Osteoblast (primary cell): ENCODE data around the gene CDR2. TPM values are rescaled to one million over a fixed set of nuclear protein-coding genes. Genes with fewer than 3 reads are reported as not detected.

ENCODE experiments used
- DNase-seq: peaks from one replicate; pipeline ENCODE4 v3.0.0; 2011; ENCODE audit warnings: low spot score, mixed read lengths; ENCODE audit not compliant: insufficient read length; ENCODE audit errors: missing footprints
- H2AFZ ChIP-seq: 2 replicates; pipeline ENCODE4 v1.6.0; 2011; ENCODE audit warnings: mild to moderate bottlenecking, low read length
- H3K27ac ChIP-seq: 2 replicates; pipeline ENCODE4 v1.5.1; 2011; ENCODE audit warnings: mild to moderate bottlenecking, low read depth, low read length, moderate library complexity
- H3K27me3 ChIP-seq: 2 replicates; pipeline ENCODE4 v1.6.0; 2012; ENCODE audit warnings: mild to moderate bottlenecking, control low read depth, inconsistent platforms, low read length, moderate library complexity; ENCODE audit not compliant: insufficient read depth
- H3K36me3 ChIP-seq: 2 replicates; pipeline ENCODE4 v1.5.1; 2011; ENCODE audit warnings: mild to moderate bottlenecking, low read length, control low read depth, moderate library complexity; ENCODE audit not compliant: insufficient read depth
- H3K4me1 ChIP-seq: 2 replicates; pipeline ENCODE4 v1.5.1; 2011; ENCODE audit warnings: mild to moderate bottlenecking, low read length, control low read depth, moderate library complexity; ENCODE audit not compliant: insufficient read depth
- H3K4me2 ChIP-seq: 2 replicates; pipeline ENCODE4 v1.6.0; 2011; ENCODE audit warnings: mild to moderate bottlenecking, low read length; ENCODE audit not compliant: insufficient read depth
- H3K4me3 ChIP-seq: fragments of 200-600 bp; sonication (generic); 3 replicates; pipeline ENCODE4 v1.5.1; 2012; ENCODE audit warnings: mild to moderate bottlenecking, low read length, inconsistent platforms; ENCODE audit not compliant: insufficient read depth
- H3K79me2 ChIP-seq: 2 replicates; pipeline ENCODE4 v1.6.0; 2012; ENCODE audit warnings: mild to moderate bottlenecking, low read length, control low read depth, inconsistent platforms; ENCODE audit not compliant: insufficient read depth
- H3K9me3 ChIP-seq: 2 replicates; pipeline ENCODE4 v1.5.1; 2011; ENCODE audit warnings: low read depth, low read length, control low read depth
- H4K20me1 ChIP-seq: 2 replicates; pipeline ENCODE4 v1.6.0; 2012; ENCODE audit warnings: mild to moderate bottlenecking, low read length, control low read depth; ENCODE audit not compliant: insufficient read depth
- CTCF ChIP-seq: IDR thresholded peaks from 2 replicates; pipeline ENCODE4 v1.5.1; 2011; ENCODE audit warnings: mild to moderate bottlenecking, low read depth, low read length, moderate library complexity; ENCODE audit errors: extremely low read depth
- total RNA-seq: library from RNA; depleted of rRNA; stranded (reverse); fragments of >200 nt; gene quantifications from 2 replicates; pipeline ENCODE4 v1.2.3, GENCODE V29; 2012

Gene CDR2
- total RNA-seq, 1 donor: 52.5 TPM

GRCh38 chr16:22326771-22327445 lies 47.5 kb downstream of the CDR2 start:
- no peaks in the 10 kb centered on the region for H3K4me1 ChIP-seq
- H3K4me2 ChIP-seq: no peak overlapping the region
- H3K27me3 ChIP-seq: no peaks in the 10 kb centered on the region
- no peak for TF ChIP-seq CTCF
- H3K4me3 ChIP-seq: no peak overlapping the region
- peak; percentile 56 for DNase-seq
- peaks cover 57% of the 10 kb centered on the region for H3K36me3 ChIP-seq
- H2AFZ ChIP-seq: no peak overlapping the region
- H3K9me3 ChIP-seq: no peaks in the 10 kb centered on the region
- no peak overlapping the region for H3K27ac ChIP-seq
- peaks cover 2% of the 10 kb centered on the region for H3K79me2 ChIP-seq
- H4K20me1 ChIP-seq: peaks cover 8% of the 10 kb centered on the region

DNA sequence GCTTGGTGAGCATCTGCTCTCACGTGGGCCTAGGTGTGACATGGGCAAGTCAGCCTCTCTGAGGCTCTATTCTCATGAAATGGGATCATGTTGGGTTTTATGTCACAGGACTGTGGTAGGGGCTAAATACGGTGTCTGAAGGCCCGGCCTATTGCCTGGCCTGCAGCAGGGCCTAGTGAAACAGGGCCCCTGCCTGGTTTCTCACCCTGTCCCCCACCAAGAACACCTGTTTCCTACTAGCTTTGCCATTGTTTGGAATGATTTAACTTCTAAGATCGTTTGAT lies 48.1 kb downstream of the CDR2 start:
- H2AFZ ChIP-seq: no peak overlapping the region
- DNase-seq: no peak
- peaks cover 14% of the 10 kb centered on the region for H4K20me1 ChIP-seq
- no peak overlapping the region for H3K27ac ChIP-seq
- TF ChIP-seq CTCF: no peak
- peaks cover 8% of the 10 kb centered on the region for H3K79me2 ChIP-seq
- peaks cover 57% of the 10 kb centered on the region for H3K36me3 ChIP-seq
- no peaks in the 10 kb centered on the region for H3K9me3 ChIP-seq
- no peak overlapping the region for H3K4me2 ChIP-seq
- H3K4me1 ChIP-seq: no peaks in the 10 kb centered on the region
- H3K4me3 ChIP-seq: no peak overlapping the region
- no peaks in the 10 kb centered on the region for H3K27me3 ChIP-seq

DNA sequence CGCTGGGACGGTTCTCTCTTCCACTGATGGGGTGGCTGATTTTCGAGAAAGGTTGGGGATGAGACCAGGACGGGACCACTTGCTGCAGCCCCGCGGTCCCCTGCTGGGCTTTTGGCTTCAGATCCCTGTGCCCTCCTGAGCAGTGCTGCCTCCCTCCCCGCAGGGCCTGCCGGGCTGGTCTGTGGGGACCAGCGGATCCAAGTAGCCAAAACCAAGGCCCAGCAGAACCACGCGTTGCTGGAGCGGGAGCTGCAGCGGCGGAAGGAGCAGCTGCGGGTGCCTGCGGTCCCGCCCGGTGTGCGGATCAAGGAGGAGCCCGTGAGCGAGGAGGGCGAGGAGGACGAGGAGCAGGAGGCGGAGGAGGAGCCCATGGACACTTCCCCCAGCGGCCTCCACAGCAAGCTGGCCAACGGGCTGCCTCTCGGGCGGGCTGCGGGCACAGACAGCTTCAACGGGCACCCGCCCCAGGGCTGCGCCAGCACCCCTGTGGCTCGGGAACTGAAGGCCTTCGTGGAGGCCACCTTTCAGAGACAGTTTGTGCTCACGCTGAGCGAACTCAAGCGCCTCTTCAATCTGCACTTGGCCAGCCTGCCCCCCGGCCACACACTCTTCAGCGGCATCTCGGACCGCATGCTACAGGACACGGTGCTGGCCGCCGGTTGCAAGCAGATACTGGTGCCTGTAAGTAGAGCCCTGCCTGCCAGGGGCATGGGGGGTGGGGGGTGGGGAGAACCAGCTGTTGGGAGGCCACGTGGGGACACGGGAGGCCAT lies 48.6 kb downstream of the CDR2 start:
- Histone ChIP-seq H3K4me2 (no peak overlapping the region), H3K4me3 (no peak overlapping the region), H3K9me3 (no peaks in the 10 kb centered on the region), H3K27ac (no peak overlapping the region), H4K20me1 (peaks cover 18% of the 10 kb centered on the region), H3K79me2 (peaks cover 8% of the 10 kb centered on the region), H3K4me1 (no peaks in the 10 kb centered on the region), H2AFZ (no peak overlapping the region), H3K27me3 (no peaks in the 10 kb centered on the region), H3K36me3 (peaks cover 57% of the 10 kb centered on the region)
- DNase-seq: peak; percentile 59
- no peak for TF ChIP-seq CTCF

GRCh38 chr16:22324787-22325597 lies 49.4 kb downstream of the CDR2 start:
- peak; percentile 66 for DNase-seq
- Histone ChIP-seq H4K20me1 (peaks cover 20% of the 10 kb centered on the region), H2AFZ (no peak overlapping the region), H3K27ac (no peak overlapping the region), H3K79me2 (peaks cover 8% of the 10 kb centered on the region), H3K27me3 (no peaks in the 10 kb centered on the region), H3K36me3 (peaks cover 57% of the 10 kb centered on the region), H3K4me1 (no peaks in the 10 kb centered on the region), H3K4me2 (no peak overlapping the region), H3K9me3 (no peaks in the 10 kb centered on the region), H3K4me3 (no peak overlapping the region)
- TF ChIP-seq CTCF: no peak
